Heart right ventricle (tissue), 16 donors: ENCODE measurements around the gene MDP1. TPM values are rescaled to one million over a fixed set of nuclear protein-coding genes. Genes with fewer than 3 reads are reported as not detected.
"Not testable (repeated sequence)": the region's sequence is repeated elsewhere in the genome, so short reads cannot be mapped to it uniquely, and the experiment has no call there.

ENCODE experiments used
- ATAC-seq, 8 donors: fragments of 200-7000 bp; cut with Tn5 transposase; one replicate each; pipeline ENCODE4 v1.9.1; 2020; ENCODE audit warnings: mild to moderate bottlenecking in 8 of 8, moderate library complexity in 8 of 8, moderate number of reproducible peaks in 1 of 8
- DNase-seq, 2 donors: peaks; one replicate each; pipeline ENCODE4 v3.0.0-alpha.2; 2020
- H3K27ac ChIP-seq, 10 donors: fragments of 200-600 bp; sonication (generic) in 2 of 10; one replicate each; pipeline versions ENCODE4 v1.5.0 to v1.8.0; 2020 to 2022; ENCODE audit warnings: mild to moderate bottlenecking in 3 of 10
- H3K27me3 ChIP-seq, 7 donors: fragments of 200-600 bp; one replicate each; pipeline ENCODE4 v1.8.0; 2021 to 2022; ENCODE audit warnings: mild to moderate bottlenecking in 2 of 7
- H3K36me3 ChIP-seq, 9 donors: fragments of 200-600 bp; sonication (generic) in 1 of 9; one replicate each; pipeline versions ENCODE4 v1.5.0 to v1.8.0; 2020 to 2022; ENCODE audit warnings: mild to moderate bottlenecking in 2 of 9
- H3K4me1 ChIP-seq, 9 donors: fragments of 200-600 bp; sonication (generic) in 1 of 9; one replicate each; pipeline versions ENCODE4 v1.5.0 to v1.8.0; 2020 to 2022; ENCODE audit warnings: mild to moderate bottlenecking in 4 of 9
- H3K4me3 ChIP-seq, 10 donors: fragments of 200-600 bp; sonication (generic) in 2 of 10; one replicate each; pipeline versions ENCODE4 v1.5.0 to v1.8.0; 2020 to 2022; ENCODE audit warnings: mild to moderate bottlenecking in 7 of 10, moderate library complexity in 2 of 10
- H3K9me3 ChIP-seq, 11 donors: fragments of 200-600 bp in 10 of 11; sonication (generic) in 2 of 11; one replicate each; pipeline versions ENCODE4 v1.5.0 to v1.8.0; 2013 to 2022; ENCODE audit warnings: mild to moderate bottlenecking in 2 of 11, control low read depth in 1 of 11, moderate library complexity in 1 of 11
- WGBS, 2 donors: extraction: QIAGEN DNeasy Blood & Tissue Kit; methylation state at CpG; one replicate each; pipeline ENCODE4 v1.1.7; 2013; ENCODE audit warnings: inconsistent platforms in 1 of 2; 5-methylcytosine and 5-hydroxymethylcytosine counted together
- intact Hi-C, 10 donors: fragments of 100-400 bp; cut with DNase I; formaldehyde crosslinking; loops; one replicate each; pipeline versions ENCODE4 v1.11.1 to v1.14.2; 2022
- polyA plus RNA-seq, 2 donors: library from polyadenylated mRNA; stranded (reverse); fragments of 200-250 nt; gene quantifications; one replicate each; pipeline ENCODE4 v1.2.3, GENCODE V29; 2013
- total RNA-seq, 10 donors: library from RNA; stranded (reverse); fragmentation: NEBNext Ultra II Directional in 3 of 10; extraction: Animal tissue kit (Norgen Biotek cat#: 25700) in 3 of 10; gene quantifications; one replicate each; pipeline versions ENCODE4 v1.2.1 to v1.2.4, GENCODE V29; 2021 to 2023
- TF ChIP-seq, protein P1 (sequence below), 9 donors: fragments of 200-600 bp; sonication (generic) in 2 of 9; IDR thresholded peaks; one replicate each; pipeline versions ENCODE4 v1.5.0 to v1.8.0; 2021 to 2022; ENCODE audit warnings: antibody characterized with exemption in 9 of 9, mild to moderate bottlenecking in 5 of 9, moderate library complexity in 1 of 9
- donor health status: Arrhythmogenic right ventricular cardiomyopathy.
- donor health status: ischemic (EF 13 %, LVEDD 7.1; RV severe dilation, severe dysfunction).
- donor health status: healthy with polysubstance abuse.
- donor health status: DM: no; HTN: yes; CAD: no.
- donor health status: DM: no; HTN: no; CAD: no.
- donor health status: ischemic (EF 25% LVEDD 6.9; RV normal size, moderate dysfunction).
- donor health status: ischemic (EF 25% LVEDD 5.7; RV mildly dilated, moderate dysfunction).
- donor health status: healthy.
- donor health status: DM: yes; HTN: yes; CAD: no.
- donor health status: Ischemic cardiomyopathy.
- donor health status: ischemic (EF 35%, LVEDD 5.7; RV mildly dilated, moderate dysfunction).
- donor health status: nonischemic (EF 11% LVEDD 7.7; RV severe dilation, severe dysfunction).
- donor health status: DM: yes; HTN: yes; CAD: no.
- donor health status: PGD.
- donor health status: ischemic (EF 29% LVEDD 5.4; RV normal size, mild dysfunction).
- donor health status: nonischemic (EF 23%, LVEDD 6.1; RV moderate dilation, normal function).

MDP1 gene
- total and polyA plus RNA-seq, 12 donors, result 13.9 to 23.5 (median 19.2) TPM

DNA sequence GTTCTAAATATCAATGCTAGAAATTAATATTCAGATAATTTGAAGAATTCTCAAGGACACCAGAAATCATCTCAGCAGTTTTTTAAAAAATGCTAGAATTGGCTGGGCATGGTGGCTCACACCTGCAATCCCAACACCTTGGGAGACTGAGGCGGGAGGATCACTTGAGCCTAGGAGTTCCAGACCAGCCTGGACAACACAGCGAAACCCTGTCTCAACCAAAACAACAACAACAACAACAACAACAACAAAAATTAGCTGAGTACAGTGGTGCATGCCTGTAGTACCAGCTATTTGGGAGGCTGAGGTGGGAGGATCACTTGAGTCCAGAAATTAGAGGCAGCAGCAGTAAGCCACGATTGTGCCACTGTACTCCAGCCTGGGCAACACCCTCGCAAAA lies 3.2 kb upstream of the MDP1 start:
- Histone ChIP-seq H3K27me3 (no peaks in the 10 kb centered on the region), H3K4me1 (peaks cover 0 to 24% (median 15%) of the 10 kb centered on the region in 9 donors), H3K4me3 (no peak overlapping the region), H3K36me3 (peaks cover 0 to 26% (median 6%) of the 10 kb centered on the region in 9 donors), H3K9me3 (no peaks in the 10 kb centered on the region), H3K27ac (no peak overlapping the region)
- DNase-seq (no peak), ATAC-seq (no peak)
- WGBS, 2 donors, result 94% methylated on average over 4 of the region's 4 CpGs
- TF ChIP-seq, protein P1, sequence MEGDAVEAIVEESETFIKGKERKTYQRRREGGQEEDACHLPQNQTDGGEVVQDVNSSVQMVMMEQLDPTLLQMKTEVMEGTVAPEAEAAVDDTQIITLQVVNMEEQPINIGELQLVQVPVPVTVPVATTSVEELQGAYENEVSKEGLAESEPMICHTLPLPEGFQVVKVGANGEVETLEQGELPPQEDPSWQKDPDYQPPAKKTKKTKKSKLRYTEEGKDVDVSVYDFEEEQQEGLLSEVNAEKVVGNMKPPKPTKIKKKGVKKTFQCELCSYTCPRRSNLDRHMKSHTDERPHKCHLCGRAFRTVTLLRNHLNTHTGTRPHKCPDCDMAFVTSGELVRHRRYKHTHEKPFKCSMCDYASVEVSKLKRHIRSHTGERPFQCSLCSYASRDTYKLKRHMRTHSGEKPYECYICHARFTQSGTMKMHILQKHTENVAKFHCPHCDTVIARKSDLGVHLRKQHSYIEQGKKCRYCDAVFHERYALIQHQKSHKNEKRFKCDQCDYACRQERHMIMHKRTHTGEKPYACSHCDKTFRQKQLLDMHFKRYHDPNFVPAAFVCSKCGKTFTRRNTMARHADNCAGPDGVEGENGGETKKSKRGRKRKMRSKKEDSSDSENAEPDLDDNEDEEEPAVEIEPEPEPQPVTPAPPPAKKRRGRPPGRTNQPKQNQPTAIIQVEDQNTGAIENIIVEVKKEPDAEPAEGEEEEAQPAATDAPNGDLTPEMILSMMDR (IDR thresholded peaks at IDR 0.05), result no peak
- intact Hi-C loops, result no loop called here

GRCh38 chr14:24216876-24217275 lies 1.0 kb upstream of the MDP1 start:
- H3K9me3 ChIP-seq, ATAC-seq, H3K4me3 ChIP-seq, H3K27me3 ChIP-seq, DNase-seq, intact Hi-C loops, H3K27ac ChIP-seq: not testable (repeated sequence)
- peaks cover 0 to 37% (median 26%) of the 10 kb centered on the region in 9 donors for H3K4me1 ChIP-seq
- 94 to 98% methylated on average over 1 of the region's 1 CpG for WGBS, 2 donors
- peaks cover 0 to 26% (median 6%) of the 10 kb centered on the region in 9 donors for H3K36me3 ChIP-seq

DNA sequence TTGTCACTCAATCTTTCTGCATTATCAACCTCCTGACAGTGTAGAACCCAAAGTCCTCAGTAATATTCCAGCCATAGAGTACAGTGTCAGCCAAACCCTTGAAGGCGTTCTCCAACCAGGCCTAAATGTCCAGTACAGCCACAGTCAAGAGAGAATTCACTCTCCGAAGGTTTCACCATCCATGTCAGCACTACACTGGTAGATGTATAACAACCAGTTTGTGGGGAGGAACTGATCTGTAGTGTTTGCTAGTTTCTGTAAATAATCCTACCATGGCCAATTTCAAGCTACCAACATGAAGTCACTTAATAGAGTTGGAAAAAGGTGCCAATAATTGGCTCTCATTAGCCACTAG lies 456 bp upstream of the MDP1 start:
- H3K27me3 ChIP-seq, result no peaks in the 10 kb centered on the region
- WGBS, 2 donors, result 92 to 93% methylated on average over 2 of the region's 2 CpGs
- TF ChIP-seq, protein P1 (IDR thresholded peaks at IDR 0.05), result no peak
- H3K36me3 ChIP-seq, result peaks cover 0 to 29% (median 6%) of the 10 kb centered on the region in 9 donors
- no peaks in the 10 kb centered on the region for H3K9me3 ChIP-seq
- H3K4me1 ChIP-seq, result peaks cover 0 to 39% (median 26%) of the 10 kb centered on the region in 9 donors
- intact Hi-C loops, result no loop called here
- H3K4me3 ChIP-seq, result peak overlapping the region in 7 of 10 donors; percentile 54 to 88 (median 78)
- peak overlapping the region in 9 of 10 donors; percentile 81 to 95 (median 89) for H3K27ac ChIP-seq
- DNase-seq, result no peak
- ATAC-seq, result no peak

- Histone ChIP-seq H3K9me3 (no peaks in the 10 kb centered on the region), H3K4me3 (peak overlapping the region in 9 of 10 donors; percentile 54 to 93 (median 80)), H3K27ac (peak overlapping the region in 9 of 10 donors; percentile 90 to 98 (median 96)), H3K27me3 (no peaks in the 10 kb centered on the region), H3K36me3 (peaks cover 0 to 49% (median 12%) of the 10 kb centered on the region in 9 donors), H3K4me1 (peaks cover 0 to 42% (median 26%) of the 10 kb centered on the region in 9 donors)
- WGBS, 2 donors, result 86 to 87% methylated on average over 7 of the region's 7 CpGs
- ATAC-seq (no peak), DNase-seq (no peak)
- intact Hi-C loops, result no loop called here
- TF ChIP-seq, protein P1 (IDR thresholded peaks at IDR 0.05), result no peak
These were observed 1.8 kb downstream of the MDP1 start for GRCh38 chr14:24213866-24214662.
